ENCODE measurements around the gene SLC22A1.

Gene SLC22A1

GRCh38 chr6:160178271-160178670 is 56.7 kb downstream of the SLC22A1 start:
- DNase-seq: no peak

- DNase-seq: no peak
Observed at GRCh38 chr6:160180706-160181105, 59.1 kb downstream of the SLC22A1 start.

- no peak for DNase-seq
Observed at GRCh38 chr6:160188773-160189172, 67.2 kb downstream of the SLC22A1 start.

GRCh38 chr6:160190081-160190480 is 68.5 kb downstream of the SLC22A1 start:
- no peak for DNase-seq

GRCh38 chr6:160190973-160191372 is 69.4 kb downstream of the SLC22A1 start:
- no peak for DNase-seq

- no peak for DNase-seq
Observed at GRCh38 chr6:160192840-160193239, 71.2 kb downstream of the SLC22A1 start.

GRCh38 chr6:160194808-160195207 is 73.2 kb downstream of the SLC22A1 start:
- DNase-seq: no peak

- DNase-seq: no peak
Observed at GRCh38 chr6:160197662-160198061, 76.0 kb downstream of the SLC22A1 start.

- no peak for DNase-seq
Observed at GRCh38 chr6:160198606-160199211, 77.1 kb downstream of the SLC22A1 start.

- DNase-seq: no peak
Observed at GRCh38 chr6:160201061-160201460, 79.4 kb downstream of the SLC22A1 start.

- no peak for DNase-seq
Observed at GRCh38 chr6:160202411-160202810, 80.8 kb downstream of the SLC22A1 start.

- no peak for DNase-seq
Observed at GRCh38 chr6:160203076-160203475, 81.5 kb downstream of the SLC22A1 start.

- DNase-seq: no peak
Observed at GRCh38 chr6:160203522-160203921, 81.9 kb downstream of the SLC22A1 start.

GRCh38 chr6:160203953-160204352 is 82.3 kb downstream of the SLC22A1 start:
- no peak for DNase-seq

- DNase-seq: no peak
Observed at GRCh38 chr6:160204710-160205109, 83.1 kb downstream of the SLC22A1 start.

GRCh38 chr6:160207618-160208017 is 86.0 kb downstream of the SLC22A1 start:
- DNase-seq: no peak
